Neural progenitor cell (in vitro differentiated cells): ENCODE data around the gene IER5L. TPM values are rescaled to one million over a fixed set of nuclear protein-coding genes. Genes with fewer than 3 reads are reported as not detected.

Experiments used
- DNase-seq: peaks from one replicate; pipeline ENCODE4 v3.0.0-alpha.2; 2016; ENCODE audit warnings: low spot score
- H2AFZ ChIP-seq: fragments of 200-600 bp; sonication (generic); replicated peaks from 2 replicates; pipeline ENCODE4 v1.6.1; 2016; ENCODE audit warnings: antibody characterized with exemption
- H3F3A ChIP-seq: fragments of 200-600 bp; sonication (generic); 2 replicates; pipeline ENCODE4 v1.6.1; 2016; ENCODE audit warnings: antibody characterized with exemption, low read depth
- H3K27ac ChIP-seq: fragments of 200-600 bp; sonication (generic); 2 replicates; pipeline ENCODE4 v1.5.1; 2016; ENCODE audit warnings: mild to moderate bottlenecking
- H3K27me3 ChIP-seq: fragments of 200-600 bp; sonication (generic); 2 replicates; pipeline ENCODE4 v1.6.1; 2016; ENCODE audit warnings: mild to moderate bottlenecking, moderate library complexity
- H3K36me3 ChIP-seq: fragments of 200-600 bp; sonication (generic); 2 replicates; pipeline ENCODE4 v1.5.1; 2016
- H3K4me1 ChIP-seq: fragments of 200-600 bp; sonication (generic); 2 replicates; pipeline ENCODE4 v1.6.1; 2016; ENCODE audit warnings: mixed run types
- H3K4me2 ChIP-seq: fragments of 200-600 bp; sonication (generic); 2 replicates; pipeline ENCODE4 v1.6.1; 2016
- H3K4me3 ChIP-seq: fragments of 200-600 bp; sonication (generic); 2 replicates; pipeline ENCODE4 v1.5.1; 2016
- H3K79me2 ChIP-seq: fragments of 200-600 bp; sonication (generic); 2 replicates; pipeline ENCODE4 v1.6.1; 2016; ENCODE audit warnings: low read depth
- H3K9ac ChIP-seq: fragments of 200-600 bp; sonication (generic); 2 replicates; pipeline ENCODE4 v1.6.1; 2016
- H3K9me3 ChIP-seq: fragments of 200-600 bp; sonication (generic); 2 replicates; pipeline ENCODE4 v1.5.1; 2016; ENCODE audit warnings: low read depth
- H4K20me1 ChIP-seq: fragments of 200-600 bp; sonication (generic); 2 replicates; pipeline ENCODE4 v1.6.1; 2016; ENCODE audit warnings: low read depth
- H3K27ac Mint-ChIP-seq: 3 replicates; pipeline ENCODE4 v1.8.0; 2021; ENCODE audit warnings: mixed read lengths
- H3K27me3 Mint-ChIP-seq: 2 replicates; pipeline ENCODE4 v1.8.0; 2022; ENCODE audit warnings: low read depth, mild to moderate bottlenecking, inconsistent platforms, moderate library complexity, mixed read lengths; ENCODE audit not compliant: insufficient read depth
- H3K36me3 Mint-ChIP-seq: 3 replicates; pipeline ENCODE4 v1.8.0; 2021; ENCODE audit warnings: mixed read lengths
- H3K4me1 Mint-ChIP-seq: 3 replicates; pipeline ENCODE4 v1.8.0; 2021; ENCODE audit warnings: mixed read lengths
- H3K4me3 Mint-ChIP-seq: 3 replicates; pipeline ENCODE4 v1.8.0; 2021; ENCODE audit warnings: mild to moderate bottlenecking, moderate library complexity, mixed read lengths
- H3K9me3 Mint-ChIP-seq: 3 replicates; pipeline ENCODE4 v1.8.0; 2020; ENCODE audit warnings: mixed read lengths
- CTCF ChIP-seq: fragments of 200-600 bp; sonication (generic); IDR thresholded peaks from 2 replicates; pipeline ENCODE4 v1.5.1; 2017; ENCODE audit warnings: antibody characterized with exemption, mild to moderate bottlenecking
- EZH2 ChIP-seq: fragments of 200-600 bp; sonication (generic); IDR thresholded peaks from 2 replicates; pipeline ENCODE4 v1.6.1; 2017; ENCODE audit warnings: antibody characterized with exemption, mild to moderate bottlenecking, moderate library complexity
- EZH2phosphoT487 ChIP-seq: fragments of 200-600 bp; sonication (generic); IDR thresholded peaks from 2 replicates; pipeline ENCODE4 v1.6.1; 2017; ENCODE audit warnings: antibody characterized with exemption
- total RNA-seq: library from RNA; depleted of rRNA; stranded (reverse); fragments of >200 nt; gene quantifications from 2 replicates; pipeline ENCODE4 v1.2.3, GENCODE V29; 2015; ENCODE audit warnings: low replicate concordance

IER5L gene
- total RNA-seq, 1 donor from 2014 or later, result 12.2 TPM

- H3K4me3 ChIP-seq, result peak overlapping the region; percentile 99
- Mint-ChIP-seq H3K27ac (no peak overlapping the region), H3K36me3 (no peaks in the 10 kb centered on the region), H3K27me3 (peaks cover 8% of the 10 kb centered on the region), H3K4me3 (peak overlapping the region; percentile 86), H3K4me1 (peaks cover 43% of the 10 kb centered on the region), H3K9me3 (no peaks in the 10 kb centered on the region)
- TF ChIP-seq EZH2 (peak; percentile 34), EZH2phosphoT487 (no peak)
- peak overlapping the region; percentile 81 for H3K4me2 ChIP-seq
- peaks cover 18% of the 10 kb centered on the region for H3K79me2 ChIP-seq
- H3K9ac ChIP-seq, result no peak overlapping the region
- no peak overlapping the region for H3K27ac ChIP-seq
- no peaks in the 10 kb centered on the region for H3K9me3 ChIP-seq
- peaks cover 26% of the 10 kb centered on the region for H3K4me1 ChIP-seq
- peaks cover 14% of the 10 kb centered on the region for H4K20me1 ChIP-seq
- peaks cover 34% of the 10 kb centered on the region for H3K27me3 ChIP-seq
- peak; percentile 96 for DNase-seq
- peaks cover 49% of the 10 kb centered on the region for H3F3A ChIP-seq
- H3K36me3 ChIP-seq, result no peaks in the 10 kb centered on the region
- no peak overlapping the region for H2AFZ ChIP-seq
Measured at GRCh38 chr9:129178568-129179382, 714 bp upstream of the IER5L start.

- H3K9ac ChIP-seq, result peak overlapping the region; percentile 72
- peak; percentile 17 for TF ChIP-seq EZH2phosphoT487
- TF ChIP-seq CTCF, result no peak
- peaks cover 43% of the 10 kb centered on the region for H3K27me3 ChIP-seq
- peaks cover 14% of the 10 kb centered on the region for H4K20me1 ChIP-seq
- no peaks in the 10 kb centered on the region for H3K36me3 ChIP-seq
- peak overlapping the region; percentile 99 for H3K4me3 ChIP-seq
- Mint-ChIP-seq H3K27ac (no peak overlapping the region), H3K9me3 (no peaks in the 10 kb centered on the region), H3K4me3 (peak overlapping the region; percentile 98), H3K27me3 (peaks cover 10% of the 10 kb centered on the region), H3K4me1 (peaks cover 42% of the 10 kb centered on the region), H3K36me3 (no peaks in the 10 kb centered on the region)
- H3K9me3 ChIP-seq, result no peaks in the 10 kb centered on the region
- peaks cover 18% of the 10 kb centered on the region for H3K79me2 ChIP-seq
- no peak overlapping the region for H3K27ac ChIP-seq
- DNase-seq, result no peak
- peaks cover 25% of the 10 kb centered on the region for H3K4me1 ChIP-seq
- peak overlapping the region; percentile 89 for H3K4me2 ChIP-seq
- peaks cover 44% of the 10 kb centered on the region for H3F3A ChIP-seq
- no peak overlapping the region for H2AFZ ChIP-seq
Measured at GRCh38 chr9:129177443-129177790, 644 bp downstream of the IER5L start.

GRCh38 chr9:129176701-129177442, 1.2 kb downstream of the IER5L start:
- H3K4me3 ChIP-seq, result peak overlapping the region; percentile 76
- Mint-ChIP-seq H3K27me3 (peaks cover 11% of the 10 kb centered on the region), H3K9me3 (no peaks in the 10 kb centered on the region), H3K27ac (peak overlapping the region; percentile 90), H3K4me1 (peaks cover 44% of the 10 kb centered on the region), H3K4me3 (peak overlapping the region; percentile 95), H3K36me3 (no peaks in the 10 kb centered on the region)
- peaks cover 46% of the 10 kb centered on the region for H3F3A ChIP-seq
- H4K20me1 ChIP-seq, result peaks cover 14% of the 10 kb centered on the region
- TF ChIP-seq EZH2 (no peak), CTCF (no peak), EZH2phosphoT487 (no peak)
- peaks cover 38% of the 10 kb centered on the region for H3K27me3 ChIP-seq
- H3K36me3 ChIP-seq, result no peaks in the 10 kb centered on the region
- H3K4me1 ChIP-seq, result peaks cover 29% of the 10 kb centered on the region
- H2AFZ ChIP-seq, result no peak overlapping the region
- peak overlapping the region; percentile 8 for H3K9ac ChIP-seq
- H3K4me2 ChIP-seq, result peak overlapping the region; percentile 97
- no peak overlapping the region for H3K27ac ChIP-seq
- DNase-seq, result peak; percentile 75
- H3K9me3 ChIP-seq, result no peaks in the 10 kb centered on the region
- H3K79me2 ChIP-seq, result peaks cover 18% of the 10 kb centered on the region
